ENCODE results near the gene ILDR1.

The ILDR1 gene

DNA sequence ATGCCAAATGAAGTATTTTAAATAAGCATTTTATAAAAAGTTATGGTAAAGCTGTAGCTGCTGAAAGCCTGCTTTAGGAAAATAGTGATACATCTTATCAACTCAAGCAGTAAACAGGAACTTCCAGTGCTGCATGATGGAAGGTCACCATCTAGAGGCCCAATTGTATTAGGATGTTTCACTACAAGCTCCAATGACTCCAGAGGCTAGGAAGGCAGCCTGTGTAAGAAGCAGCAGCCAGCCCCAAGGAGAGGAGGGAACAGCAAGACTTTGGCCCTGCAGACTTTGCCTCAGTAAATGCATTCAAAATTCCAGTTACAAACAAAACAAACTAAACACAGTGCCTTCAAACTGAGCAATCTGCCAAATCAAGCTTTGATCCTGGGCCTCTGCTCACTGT, 32.1 kb downstream of the ILDR1 start:
- no peak for DNase-seq

- no peak for DNase-seq
Observed at GRCh38 chr3:121988146-121988545, 33.9 kb downstream of the ILDR1 start.

DNA sequence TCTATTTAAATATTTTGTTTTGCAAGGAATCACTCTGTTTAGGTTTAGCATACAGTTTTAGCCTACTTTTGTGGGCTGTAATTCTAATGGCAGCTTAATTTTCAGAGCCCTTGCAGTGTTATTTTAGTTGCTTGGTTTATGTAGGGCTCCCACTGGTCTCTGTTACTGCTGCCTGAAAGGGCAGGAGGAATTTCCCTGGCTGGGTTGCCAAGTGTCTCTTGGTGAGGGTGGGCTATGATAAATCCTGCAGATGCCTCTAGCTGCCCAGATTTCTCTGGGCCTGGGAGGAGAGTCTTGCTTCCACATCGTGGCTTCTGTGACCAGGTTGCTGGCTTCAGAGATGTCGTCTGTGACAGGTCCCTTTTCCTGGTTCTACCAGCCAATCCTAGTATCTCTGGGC, 36.2 kb downstream of the ILDR1 start:
- no peak for DNase-seq

DNA sequence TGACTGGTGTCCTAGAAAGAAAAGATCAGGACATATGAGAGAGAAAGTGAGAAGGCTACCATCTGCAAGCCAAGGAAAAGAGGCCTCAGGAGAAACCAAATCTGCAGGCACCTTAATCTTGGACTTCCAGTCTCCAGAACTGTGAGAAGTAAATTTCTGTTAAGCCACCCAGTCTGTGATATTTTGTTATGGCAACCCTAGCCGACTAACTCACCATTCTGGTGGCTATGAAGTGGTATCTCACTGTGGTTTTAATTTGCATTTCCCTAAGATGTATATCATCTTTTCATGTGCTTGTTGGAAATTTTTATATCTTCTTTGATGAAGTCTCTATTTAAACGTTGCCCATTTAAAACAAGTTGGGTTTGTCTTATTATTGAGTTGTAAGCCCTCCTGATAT, 40.6 kb downstream of the ILDR1 start:
- DNase-seq: no peak

DNA sequence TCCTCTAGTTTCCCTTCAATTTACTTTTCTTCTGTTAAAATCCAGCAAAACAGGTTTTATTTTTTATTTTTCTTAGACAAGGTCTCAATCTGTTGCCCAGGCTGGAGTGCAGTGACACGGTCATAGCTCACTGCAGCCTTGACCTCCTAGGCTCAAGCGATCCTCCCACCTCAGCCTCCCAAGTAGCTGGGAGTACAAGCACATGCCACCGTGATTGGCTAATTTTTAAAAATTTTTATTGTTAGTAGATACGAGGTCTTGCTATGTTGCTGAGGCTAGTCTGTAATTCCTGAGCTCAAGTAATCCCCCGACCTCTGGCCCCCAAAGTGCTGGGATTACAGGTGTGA, 41.6 kb downstream of the ILDR1 start:
- no peak for DNase-seq

DNA sequence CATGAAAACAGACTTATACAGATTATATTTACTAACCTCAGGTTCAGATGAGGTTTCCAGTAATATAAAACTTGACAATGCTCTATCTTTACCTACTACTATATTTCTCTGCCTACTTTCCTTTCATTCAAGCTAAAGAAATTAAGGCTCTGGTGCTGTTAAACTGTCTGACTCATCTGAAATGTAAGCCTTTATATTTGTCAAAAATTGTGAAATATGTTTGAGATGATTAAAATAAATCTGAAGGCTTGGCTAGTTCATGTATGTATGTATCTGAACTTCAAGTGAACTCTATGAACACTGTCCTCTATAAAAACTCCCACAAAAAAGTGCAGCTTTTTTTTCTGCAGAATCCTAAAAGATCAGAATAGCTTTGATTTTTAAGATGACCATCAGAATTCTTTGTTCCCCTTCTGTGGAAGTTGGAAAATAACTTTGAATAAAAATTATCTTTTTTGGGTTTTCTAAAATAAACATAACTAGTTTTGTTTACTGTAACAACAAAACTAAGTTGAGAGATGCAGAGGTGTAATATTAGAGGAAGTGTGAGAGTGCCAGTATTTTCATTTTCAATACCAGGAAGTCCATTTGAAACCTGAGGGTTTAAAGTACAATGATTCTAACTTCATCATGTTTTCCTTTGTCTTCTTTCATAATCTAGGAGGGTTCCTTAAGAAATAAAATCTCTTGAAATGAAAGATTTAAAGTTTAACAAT, 42.2 kb downstream of the ILDR1 start:
- DNase-seq: no peak

- no peak for DNase-seq
Observed at GRCh38 chr3:121979246-121979645, 42.8 kb downstream of the ILDR1 start.

GRCh38 chr3:121976727-121977126, 45.3 kb downstream of the ILDR1 start:
- no peak for DNase-seq

GRCh38 chr3:121975702-121976302, 46.2 kb downstream of the ILDR1 start:
- no peak for DNase-seq

DNA sequence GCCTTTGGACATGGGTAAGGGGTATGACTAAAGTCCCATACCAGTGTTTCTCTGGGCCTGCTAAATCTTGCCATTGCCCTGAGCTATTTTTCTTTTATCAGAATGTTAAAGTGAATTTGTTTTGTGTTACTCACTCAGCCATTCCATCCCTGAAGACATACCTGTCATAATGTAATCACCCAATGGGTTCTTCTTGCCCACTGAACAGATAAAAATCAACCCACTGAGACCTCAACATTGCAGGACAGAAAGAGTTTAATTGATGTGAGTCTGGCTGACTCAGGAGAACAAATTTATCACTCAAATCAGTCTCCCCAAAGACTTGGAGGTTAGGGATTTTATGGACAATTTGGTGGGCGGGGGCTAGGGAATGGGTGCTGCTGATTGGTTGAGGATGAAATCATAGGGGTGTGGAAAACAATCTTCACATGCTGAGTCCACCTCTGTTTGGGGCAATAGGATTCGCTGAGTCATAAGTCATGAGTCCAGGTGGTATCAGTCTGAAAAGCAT, 47.4 kb downstream of the ILDR1 start:
- no peak for DNase-seq

GRCh38 chr3:121970047-121970446, 52.0 kb downstream of the ILDR1 start:
- DNase-seq: no peak

- DNase-seq: no peak
Observed at GRCh38 chr3:121969631-121970030, 52.4 kb downstream of the ILDR1 start.

DNA sequence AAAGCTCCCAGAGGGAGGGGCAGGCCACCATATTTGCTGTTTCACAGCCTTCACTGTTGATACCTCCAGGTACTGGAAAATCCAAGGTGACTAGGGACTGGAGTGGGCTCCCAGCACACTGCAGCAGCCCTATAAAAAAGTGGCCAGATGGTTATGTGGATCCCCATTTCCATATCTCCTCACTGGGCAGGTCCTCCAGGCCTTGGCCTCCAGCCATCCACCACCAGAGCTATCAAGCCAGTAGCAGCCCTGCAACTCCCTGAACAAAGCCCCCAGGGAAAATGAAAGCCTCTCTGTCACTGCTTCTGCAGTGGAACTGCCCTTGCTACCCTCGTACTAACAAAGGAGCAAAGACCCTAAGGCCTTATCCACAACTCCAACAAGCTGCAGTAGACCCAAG, 58.4 kb downstream of the ILDR1 start:
- no peak for DNase-seq

GRCh38 chr3:121962443-121962842, 59.6 kb downstream of the ILDR1 start:
- DNase-seq: no peak

- DNase-seq: no peak
Observed at GRCh38 chr3:121961283-121961682, 60.8 kb downstream of the ILDR1 start.

DNA sequence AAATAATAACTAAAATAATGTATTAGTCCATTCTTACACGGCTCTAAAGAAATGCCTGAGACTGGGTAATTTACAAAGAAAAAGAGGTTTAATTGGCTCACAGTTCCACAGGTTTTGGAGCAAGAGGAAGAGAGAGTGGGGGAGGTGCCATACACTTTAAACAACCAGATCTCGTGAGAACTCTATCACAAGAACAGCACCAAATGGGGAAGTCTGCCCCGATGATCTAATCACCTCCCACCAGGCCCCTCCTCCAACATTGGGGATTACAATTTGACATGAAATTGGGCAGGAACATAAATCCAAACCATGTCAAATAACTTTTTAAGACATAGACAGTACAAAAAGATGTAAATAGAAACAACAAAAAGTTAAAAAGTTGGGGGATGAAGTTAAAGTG, 63.2 kb downstream of the ILDR1 start:
- DNase-seq: no peak

DNA sequence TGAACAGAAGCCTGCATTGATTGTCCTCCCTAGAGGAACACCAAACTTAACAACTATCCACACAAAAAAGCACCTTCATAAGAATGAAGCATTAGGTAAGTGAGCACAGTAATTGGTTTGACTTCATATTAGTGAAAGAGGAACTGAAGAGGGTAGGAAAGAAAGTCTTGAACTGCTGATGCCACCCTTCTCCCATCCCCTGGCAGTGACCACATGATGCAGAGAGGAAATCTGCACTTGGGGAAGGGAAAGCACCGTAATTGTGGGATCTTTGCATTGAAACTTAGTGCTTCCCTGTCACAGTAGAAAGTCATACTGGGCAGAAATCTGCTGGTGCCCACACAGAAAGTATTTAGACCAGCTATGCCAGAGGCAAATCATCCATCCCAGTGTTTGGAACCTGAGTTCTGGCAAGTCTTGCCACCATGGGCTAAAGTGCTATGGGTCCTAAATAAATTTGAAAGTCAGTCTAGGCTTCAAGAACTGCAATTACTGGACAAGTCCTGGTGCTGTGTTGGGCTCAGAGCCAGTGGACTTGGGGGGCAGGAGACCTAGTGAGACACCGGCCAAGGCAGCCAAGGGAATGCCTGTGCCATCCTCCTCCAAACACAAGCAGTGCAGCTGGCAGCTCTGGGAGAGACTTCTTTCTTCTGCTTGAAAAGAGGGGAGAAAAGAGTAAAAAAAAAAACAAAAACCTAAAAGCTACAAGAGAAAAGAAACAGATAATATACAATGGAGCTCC, 64.2 kb downstream of the ILDR1 start:
- DNase-seq: no peak

- no peak for DNase-seq
Observed at GRCh38 chr3:121956363-121956762, 65.7 kb downstream of the ILDR1 start.

- no peak for DNase-seq
Observed at GRCh38 chr3:121951291-121951919, 70.6 kb downstream of the ILDR1 start.

GRCh38 chr3:121948641-121949040, 73.4 kb downstream of the ILDR1 start:
- DNase-seq: no peak

- no peak for DNase-seq
Observed at GRCh38 chr3:121943431-121943830, 78.6 kb downstream of the ILDR1 start.

GRCh38 chr3:121942116-121942786, 79.8 kb downstream of the ILDR1 start:
- no peak for DNase-seq

GRCh38 chr3:121941592-121941991, 80.5 kb downstream of the ILDR1 start:
- DNase-seq: no peak

Measured in activated CD8-positive, alpha-beta memory T cell treated with anti-CD3 and anti-CD28 coated beads, Interleukin-2, amount 50 U/mL, for 48 hours (primary cell).